GM19193 (cell line): ENCODE measurements around the gene ESPNL.

ENCODE experiments used
- POLR2A ChIP-seq: IDR thresholded peaks from 4 replicates; pipeline ENCODE4 v1.6.1; 2011; ENCODE audit not compliant: insufficient read depth, insufficient read length; ENCODE audit errors: extremely low read depth

Gene ESPNL

GRCh38 chr2:238134393-238134785 lies 34.2 kb downstream of the ESPNL start:
- TF ChIP-seq POLR2A: no peak

GRCh38 chr2:238135601-238136150 lies 35.5 kb downstream of the ESPNL start:
- no peak for TF ChIP-seq POLR2A

- TF ChIP-seq POLR2A: no peak
Measured at GRCh38 chr2:238136820-238137537, 36.8 kb downstream of the ESPNL start.

- no peak for TF ChIP-seq POLR2A
Measured at GRCh38 chr2:238137885-238138284, 37.7 kb downstream of the ESPNL start.

- TF ChIP-seq POLR2A: no peak
Measured at GRCh38 chr2:238138331-238139195, 38.4 kb downstream of the ESPNL start, which contains the start of gene KLHL30. TSS of gene KLHL30 (plus strand) at chr2:238138668. CDS start at chr2:238140755, 2,087 bp downstream.

GRCh38 chr2:238139196-238140039 lies 39.3 kb downstream of the ESPNL start:
- TF ChIP-seq POLR2A: no peak

GRCh38 chr2:238140040-238140439 lies 39.9 kb downstream of the ESPNL start:
- TF ChIP-seq POLR2A: no peak

GRCh38 chr2:238140721-238141540 lies 40.8 kb downstream of the ESPNL start:
- TF ChIP-seq POLR2A: no peak

- no peak for TF ChIP-seq POLR2A
Measured at GRCh38 chr2:238141541-238142318, 41.6 kb downstream of the ESPNL start.

- no peak for TF ChIP-seq POLR2A
Measured at GRCh38 chr2:238142382-238143205, 42.5 kb downstream of the ESPNL start.

GRCh38 chr2:238143239-238143951 lies 43.3 kb downstream of the ESPNL start:
- TF ChIP-seq POLR2A: no peak

GRCh38 chr2:238144262-238144661 lies 44.1 kb downstream of the ESPNL start:
- no peak for TF ChIP-seq POLR2A
